ENCODE results near the gene ACACA. TPM values are rescaled to one million over a fixed set of nuclear protein-coding genes. Genes with fewer than 3 reads are reported as not detected.

ACACA gene
- total RNA-seq, 1 donor from 2014 or later: 145 TPM

DNA sequence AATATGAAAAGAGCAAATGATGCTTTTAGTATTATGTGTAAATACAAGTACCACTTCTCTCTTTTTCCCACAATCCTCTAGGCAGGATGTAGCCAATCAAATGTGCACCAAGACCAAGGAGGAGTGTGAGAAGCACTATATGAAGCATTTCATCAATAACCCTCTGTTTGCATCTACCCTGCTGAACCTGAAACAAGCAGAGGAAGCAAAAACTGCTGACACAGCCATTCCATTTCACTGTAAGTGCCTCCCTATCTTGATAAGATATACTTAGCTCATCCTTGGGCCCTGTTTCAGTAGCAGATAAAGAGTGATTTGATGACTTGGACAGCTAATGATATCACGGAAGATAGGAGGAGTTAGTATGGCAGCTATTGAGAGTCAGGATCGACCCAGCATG lies 33.8 kb upstream of the ACACA start:
- Mint-ChIP-seq H3K27ac (ENCODE audit: unreplicated experiment) (no peak overlapping the region), H3K4me3 (ENCODE audit: unreplicated experiment) (no peak overlapping the region), H3K27me3 (ENCODE audit: unreplicated experiment) (no peaks in the 10 kb centered on the region), H3K36me3 (ENCODE audit: unreplicated experiment) (no peaks in the 10 kb centered on the region), H3K9me3 (ENCODE audit: unreplicated experiment) (no peaks in the 10 kb centered on the region), H3K4me1 (ENCODE audit: low read depth, unreplicated experiment) (no peaks in the 10 kb centered on the region)
- no peak for DNase-seq
- TF ChIP-seq, protein P1, sequence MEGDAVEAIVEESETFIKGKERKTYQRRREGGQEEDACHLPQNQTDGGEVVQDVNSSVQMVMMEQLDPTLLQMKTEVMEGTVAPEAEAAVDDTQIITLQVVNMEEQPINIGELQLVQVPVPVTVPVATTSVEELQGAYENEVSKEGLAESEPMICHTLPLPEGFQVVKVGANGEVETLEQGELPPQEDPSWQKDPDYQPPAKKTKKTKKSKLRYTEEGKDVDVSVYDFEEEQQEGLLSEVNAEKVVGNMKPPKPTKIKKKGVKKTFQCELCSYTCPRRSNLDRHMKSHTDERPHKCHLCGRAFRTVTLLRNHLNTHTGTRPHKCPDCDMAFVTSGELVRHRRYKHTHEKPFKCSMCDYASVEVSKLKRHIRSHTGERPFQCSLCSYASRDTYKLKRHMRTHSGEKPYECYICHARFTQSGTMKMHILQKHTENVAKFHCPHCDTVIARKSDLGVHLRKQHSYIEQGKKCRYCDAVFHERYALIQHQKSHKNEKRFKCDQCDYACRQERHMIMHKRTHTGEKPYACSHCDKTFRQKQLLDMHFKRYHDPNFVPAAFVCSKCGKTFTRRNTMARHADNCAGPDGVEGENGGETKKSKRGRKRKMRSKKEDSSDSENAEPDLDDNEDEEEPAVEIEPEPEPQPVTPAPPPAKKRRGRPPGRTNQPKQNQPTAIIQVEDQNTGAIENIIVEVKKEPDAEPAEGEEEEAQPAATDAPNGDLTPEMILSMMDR (IDR thresholded peaks at IDR 0.05; ENCODE audit: partially characterized antibody, unreplicated experiment): no peak

- H3K36me3 Mint-ChIP-seq (ENCODE audit: unreplicated experiment): no peaks in the 10 kb centered on the region
Measured at GRCh38 chr17:37438141-37438540, 31.5 kb upstream of the ACACA start.

GRCh38 chr17:37432671-37433070 lies 26.0 kb upstream of the ACACA start:
- Mint-ChIP-seq H3K27ac (ENCODE audit: unreplicated experiment) (no peak overlapping the region), H3K36me3 (ENCODE audit: unreplicated experiment) (no peaks in the 10 kb centered on the region), H3K9me3 (ENCODE audit: unreplicated experiment) (no peaks in the 10 kb centered on the region), H3K27me3 (ENCODE audit: unreplicated experiment) (no peaks in the 10 kb centered on the region), H3K4me1 (ENCODE audit: low read depth, unreplicated experiment) (no peaks in the 10 kb centered on the region), H3K4me3 (ENCODE audit: unreplicated experiment) (no peak overlapping the region)
- DNase-seq: no peak
- TF ChIP-seq, protein P1 (IDR thresholded peaks at IDR 0.05; ENCODE audit: partially characterized antibody, unreplicated experiment): no peak

More at GRCh38 chr17:37438141-37438540, 31.5 kb upstream of the ACACA start:
- Mint-ChIP-seq H3K27me3 (ENCODE audit: unreplicated experiment) (no peaks in the 10 kb centered on the region), H3K4me3 (ENCODE audit: unreplicated experiment) (no peak overlapping the region), H3K9me3 (ENCODE audit: unreplicated experiment) (no peaks in the 10 kb centered on the region), H3K27ac (ENCODE audit: unreplicated experiment) (no peak overlapping the region), H3K4me1 (ENCODE audit: low read depth, unreplicated experiment) (no peaks in the 10 kb centered on the region)
- TF ChIP-seq, protein P1 (IDR thresholded peaks at IDR 0.05; ENCODE audit: partially characterized antibody, unreplicated experiment): no peak
- DNase-seq: no peak

- no peak for DNase-seq
- TF ChIP-seq, protein P1 (IDR thresholded peaks at IDR 0.05; ENCODE audit: partially characterized antibody, unreplicated experiment): no peak
- H3K27ac Mint-ChIP-seq (ENCODE audit: unreplicated experiment): no peak overlapping the region
- H3K4me1 Mint-ChIP-seq (ENCODE audit: low read depth, unreplicated experiment): no peaks in the 10 kb centered on the region
- no peak overlapping the region for H3K4me3 Mint-ChIP-seq (ENCODE audit: unreplicated experiment)
- H3K27me3 Mint-ChIP-seq (ENCODE audit: unreplicated experiment): no peaks in the 10 kb centered on the region
- H3K9me3 Mint-ChIP-seq (ENCODE audit: unreplicated experiment): no peaks in the 10 kb centered on the region
- H3K36me3 Mint-ChIP-seq (ENCODE audit: unreplicated experiment): no peaks in the 10 kb centered on the region
Measured at GRCh38 chr17:37430051-37430627, 23.5 kb upstream of the ACACA start.

DNA sequence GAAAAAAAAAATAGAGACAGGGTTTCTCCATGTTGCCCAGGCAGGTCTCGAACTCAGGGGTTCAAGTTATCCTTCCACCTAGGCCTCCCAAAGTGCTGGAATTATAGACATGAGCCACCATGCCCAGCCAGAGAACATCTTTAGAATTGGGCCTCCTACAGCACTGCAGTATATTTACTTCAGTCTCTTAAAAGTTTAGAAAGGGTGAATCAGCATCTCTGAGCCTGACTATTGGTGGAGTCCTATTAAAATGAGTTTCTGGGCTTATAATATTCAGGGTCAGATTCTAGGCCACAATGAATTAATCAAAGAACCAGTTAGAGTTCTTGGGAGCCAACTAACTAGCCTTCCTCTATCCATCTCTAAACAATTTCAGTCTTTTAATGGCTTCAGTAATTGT lies 22.8 kb upstream of the ACACA start:
- Mint-ChIP-seq H3K9me3 (ENCODE audit: unreplicated experiment) (no peaks in the 10 kb centered on the region), H3K36me3 (ENCODE audit: unreplicated experiment) (no peaks in the 10 kb centered on the region), H3K4me1 (ENCODE audit: low read depth, unreplicated experiment) (no peaks in the 10 kb centered on the region), H3K27ac (ENCODE audit: unreplicated experiment) (no peak overlapping the region), H3K4me3 (ENCODE audit: unreplicated experiment) (no peak overlapping the region), H3K27me3 (ENCODE audit: unreplicated experiment) (no peaks in the 10 kb centered on the region)
- no peak for DNase-seq
- TF ChIP-seq, protein P1 (IDR thresholded peaks at IDR 0.05; ENCODE audit: partially characterized antibody, unreplicated experiment): no peak
